Measurements from ENCODE around the gene LHX1. TPM values are rescaled to one million over a fixed set of nuclear protein-coding genes. Genes with fewer than 3 reads are reported as not detected.

Gene LHX1
- 2.6 TPM for total RNA-seq

GRCh38 chr17:36937001-36937958 is at the start of gene LHX1:
Gene LHX1 (plus strand): TSS chr17:36937475. CDS start chr17:36938198, 723 bp downstream.

DNA sequence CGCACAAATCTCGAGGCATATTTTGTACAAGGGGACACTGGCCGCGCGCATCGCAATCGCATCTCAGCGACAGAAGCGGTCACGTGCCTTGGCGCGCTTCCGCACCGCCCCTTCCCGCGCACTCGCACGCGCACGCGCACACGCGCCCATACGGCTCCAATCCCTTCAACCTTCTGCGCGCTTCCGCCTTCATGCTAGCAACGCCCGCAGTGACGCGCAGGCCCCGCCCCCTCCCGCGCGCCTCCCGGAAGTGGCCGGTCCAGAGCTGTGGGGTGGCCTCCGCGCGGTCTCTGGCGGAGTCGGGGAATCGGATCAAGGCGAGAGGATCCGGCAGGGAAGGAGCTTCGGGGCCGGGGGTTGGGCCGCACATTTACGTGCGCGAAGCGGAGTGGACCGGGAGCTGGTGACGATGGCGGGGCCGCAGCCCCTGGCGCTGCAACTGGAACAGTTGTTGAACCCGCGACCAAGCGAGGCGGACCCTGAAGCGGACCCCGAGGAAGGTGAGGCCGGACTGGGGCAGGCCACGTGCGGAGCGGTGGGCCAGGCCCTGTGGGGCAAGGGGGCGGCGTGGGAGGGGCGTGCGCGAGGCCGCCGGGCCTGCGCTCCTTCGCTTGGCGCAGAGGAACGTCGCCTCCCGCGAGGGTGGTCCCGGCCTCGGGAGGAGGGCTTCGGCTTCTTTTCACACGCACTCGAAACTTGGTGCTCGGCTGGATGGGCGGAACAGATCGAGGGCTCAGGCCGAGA is 11.6 kb downstream of the LHX1 start, which contains the start of gene AATF:
Gene AATF, plus strand, starts transcription at position 238 of the 744 bp plus-strand sequence. Its CDS starts 172 bp downstream, at position 410.

Other genes starting within 250 kb of the LHX1 start
- gene AATF, start 11.5 kb downstream of the LHX1 start, total RNA-seq = 20.2 TPM